Heart right ventricle (tissue), 16 donors: ENCODE data around the gene NMT2. TPM values are rescaled to one million over a fixed set of nuclear protein-coding genes. Genes with fewer than 3 reads are reported as not detected.

Experiments used
- ATAC-seq, 8 donors: fragments of 200-7000 bp; cut with Tn5 transposase; one replicate each; pipeline ENCODE4 v1.9.1; 2020; ENCODE audit warnings: mild to moderate bottlenecking in 8 of 8, moderate library complexity in 8 of 8, moderate number of reproducible peaks in 1 of 8
- DNase-seq, 2 donors: peaks; one replicate each; pipeline ENCODE4 v3.0.0-alpha.2; 2020
- H3K27ac ChIP-seq, 10 donors: fragments of 200-600 bp; sonication (generic) in 2 of 10; one replicate each; pipeline versions ENCODE4 v1.5.0 to v1.8.0; 2020 to 2022; ENCODE audit warnings: mild to moderate bottlenecking in 3 of 10
- H3K27me3 ChIP-seq, 7 donors: fragments of 200-600 bp; one replicate each; pipeline ENCODE4 v1.8.0; 2021 to 2022; ENCODE audit warnings: mild to moderate bottlenecking in 2 of 7
- H3K36me3 ChIP-seq, 9 donors: fragments of 200-600 bp; sonication (generic) in 1 of 9; one replicate each; pipeline versions ENCODE4 v1.5.0 to v1.8.0; 2020 to 2022; ENCODE audit warnings: mild to moderate bottlenecking in 2 of 9
- H3K4me1 ChIP-seq, 9 donors: fragments of 200-600 bp; sonication (generic) in 1 of 9; one replicate each; pipeline versions ENCODE4 v1.5.0 to v1.8.0; 2020 to 2022; ENCODE audit warnings: mild to moderate bottlenecking in 4 of 9
- H3K4me3 ChIP-seq, 10 donors: fragments of 200-600 bp; sonication (generic) in 2 of 10; one replicate each; pipeline versions ENCODE4 v1.5.0 to v1.8.0; 2020 to 2022; ENCODE audit warnings: mild to moderate bottlenecking in 7 of 10, moderate library complexity in 2 of 10
- H3K9me3 ChIP-seq, 11 donors: fragments of 200-600 bp in 10 of 11; sonication (generic) in 2 of 11; one replicate each; pipeline versions ENCODE4 v1.5.0 to v1.8.0; 2013 to 2022; ENCODE audit warnings: mild to moderate bottlenecking in 2 of 11, control low read depth in 1 of 11, moderate library complexity in 1 of 11
- CTCF ChIP-seq, 9 donors: fragments of 200-600 bp; sonication (generic) in 2 of 9; IDR thresholded peaks; one replicate each; pipeline versions ENCODE4 v1.5.0 to v1.8.0; 2021 to 2022; ENCODE audit warnings: antibody characterized with exemption in 9 of 9, mild to moderate bottlenecking in 5 of 9, moderate library complexity in 1 of 9
- WGBS, 2 donors: extraction: QIAGEN DNeasy Blood & Tissue Kit; methylation state at CpG; one replicate each; pipeline ENCODE4 v1.1.7; 2013; ENCODE audit warnings: inconsistent platforms in 1 of 2; 5-methylcytosine and 5-hydroxymethylcytosine counted together
- intact Hi-C, 10 donors: fragments of 100-400 bp; cut with DNase I; formaldehyde crosslinking; loops; one replicate each; pipeline versions ENCODE4 v1.11.1 to v1.14.2; 2022
- polyA plus RNA-seq, 2 donors: library from polyadenylated mRNA; stranded (reverse); fragments of 200-250 nt; gene quantifications; one replicate each; pipeline ENCODE4 v1.2.3, GENCODE V29; 2013
- total RNA-seq, 10 donors: library from RNA; stranded (reverse); fragmentation: NEBNext Ultra II Directional in 3 of 10; extraction: Animal tissue kit (Norgen Biotek cat#: 25700) in 3 of 10; gene quantifications; one replicate each; pipeline versions ENCODE4 v1.2.1 to v1.2.4, GENCODE V29; 2021 to 2023
- donor health status: Arrhythmogenic right ventricular cardiomyopathy.
- donor health status: ischemic (EF 13 %, LVEDD 7.1; RV severe dilation, severe dysfunction).
- donor health status: healthy with polysubstance abuse.
- donor health status: DM: no; HTN: yes; CAD: no.
- donor health status: DM: no; HTN: no; CAD: no.
- donor health status: ischemic (EF 25% LVEDD 6.9; RV normal size, moderate dysfunction).
- donor health status: ischemic (EF 25% LVEDD 5.7; RV mildly dilated, moderate dysfunction).
- donor health status: healthy.
- donor health status: DM: yes; HTN: yes; CAD: no.
- donor health status: Ischemic cardiomyopathy.
- donor health status: ischemic (EF 35%, LVEDD 5.7; RV mildly dilated, moderate dysfunction).
- donor health status: nonischemic (EF 11% LVEDD 7.7; RV severe dilation, severe dysfunction).
- donor health status: DM: yes; HTN: yes; CAD: no.
- donor health status: PGD.
- donor health status: ischemic (EF 29% LVEDD 5.4; RV normal size, mild dysfunction).
- donor health status: nonischemic (EF 23%, LVEDD 6.1; RV moderate dilation, normal function).

Gene NMT2
- total and polyA plus RNA-seq, 12 donors: 6.1 to 14.5 (median 11.6) TPM

DNA sequence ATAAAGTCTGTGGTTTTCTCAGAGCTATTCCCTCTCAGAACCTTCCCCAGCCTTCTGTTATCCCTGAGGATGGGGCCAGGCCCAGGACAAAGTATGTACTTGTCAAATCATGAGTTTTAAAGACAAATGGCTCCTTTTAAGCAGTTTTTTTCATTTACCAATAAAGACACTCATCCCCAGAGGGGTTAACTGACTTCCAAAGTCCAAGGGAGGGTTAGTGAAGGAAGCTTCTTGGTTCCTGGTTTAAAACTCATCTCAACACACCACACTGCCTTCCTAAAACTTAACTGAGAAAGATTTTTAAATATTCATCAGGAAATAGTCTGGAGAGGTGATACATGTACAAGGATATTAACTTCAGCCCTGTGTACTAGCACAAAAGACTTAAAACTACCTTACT, 15.9 kb downstream of the NMT2 start:
- H3K27me3 ChIP-seq: no peaks in the 10 kb centered on the region
- H3K4me3 ChIP-seq: no peak overlapping the region
- no peak for TF ChIP-seq CTCF (IDR thresholded peaks at IDR 0.05)
- no peak for DNase-seq
- H3K9me3 ChIP-seq: no peaks in the 10 kb centered on the region
- no peak for ATAC-seq
- intact Hi-C loops: no loop called here
- peaks cover 0 to 5% (median 0%) of the 10 kb centered on the region in 9 donors for H3K36me3 ChIP-seq
- H3K4me1 ChIP-seq: peaks cover 0 to 14% (median 0%) of the 10 kb centered on the region in 9 donors
- H3K27ac ChIP-seq: peak overlapping the region in 1 of 10 donors; percentile 29

- H3K9me3 ChIP-seq: no peaks in the 10 kb centered on the region
- no peaks in the 10 kb centered on the region for H3K36me3 ChIP-seq
- DNase-seq (no peak), ATAC-seq (no peak)
- H3K27me3 ChIP-seq: no peaks in the 10 kb centered on the region
- intact Hi-C loops: no loop called here
- no peak overlapping the region for H3K27ac ChIP-seq
- WGBS, 2 donors: 98% methylated on average over 7 of the region's 7 CpGs
- TF ChIP-seq CTCF (IDR thresholded peaks at IDR 0.05): no peak
- H3K4me3 ChIP-seq: no peak overlapping the region
- H3K4me1 ChIP-seq: peaks cover 0 to 14% (median 0%) of the 10 kb centered on the region in 9 donors
Measured at GRCh38 chr10:15150563-15150962, 17.9 kb downstream of the NMT2 start.

GRCh38 chr10:15149042-15149771, 19.3 kb downstream of the NMT2 start:
- ATAC-seq: no peak
- H3K4me1 ChIP-seq: peaks cover 0 to 14% (median 0%) of the 10 kb centered on the region in 9 donors
- 84 to 94% methylated on average over 10 of the region's 10 CpGs for WGBS, 2 donors
- TF ChIP-seq CTCF (IDR thresholded peaks at IDR 0.05): no peak
- intact Hi-C loops: no loop called here
- no peaks in the 10 kb centered on the region for H3K9me3 ChIP-seq
- no peak overlapping the region for H3K27ac ChIP-seq
- no peak overlapping the region for H3K4me3 ChIP-seq
- no peaks in the 10 kb centered on the region for H3K27me3 ChIP-seq
- H3K36me3 ChIP-seq: no peaks in the 10 kb centered on the region
- no peak for DNase-seq

DNA sequence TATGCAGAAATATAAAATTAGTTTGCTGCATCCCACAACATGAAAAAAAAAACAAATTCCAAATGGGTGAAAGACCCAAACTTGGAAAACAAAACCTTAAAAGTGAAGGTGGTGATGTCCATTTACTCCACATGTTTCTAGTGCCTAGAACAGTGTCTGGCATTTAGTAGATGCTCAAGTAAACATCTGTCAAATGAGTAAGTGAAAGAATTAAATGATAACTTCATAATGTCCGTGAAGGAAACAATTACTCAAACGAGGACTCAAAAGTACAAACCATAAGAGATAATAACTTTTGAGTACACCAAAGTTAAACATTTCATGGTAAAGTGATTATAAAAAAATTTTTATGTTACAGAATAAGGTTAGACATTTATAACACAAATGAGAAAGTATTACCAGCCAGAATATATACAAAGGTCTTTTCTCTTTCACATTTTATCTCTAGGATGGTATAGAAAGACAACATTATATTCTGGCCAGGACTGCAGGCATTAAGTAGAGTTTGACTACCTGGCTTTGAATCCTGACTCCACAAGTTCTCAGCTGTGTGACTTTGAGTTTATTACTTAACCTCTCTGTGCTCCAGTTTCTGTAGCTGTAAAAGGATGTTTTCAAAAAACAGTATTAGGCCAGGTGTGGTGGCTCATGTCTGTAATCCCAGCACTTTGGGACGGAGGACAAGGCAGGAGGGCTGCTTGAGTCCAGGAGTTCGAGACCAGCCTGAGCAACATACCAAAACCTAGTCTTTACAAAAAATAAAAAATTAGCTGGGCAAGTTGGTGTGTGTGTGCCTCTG, 20.7 kb downstream of the NMT2 start:
- 87 to 93% methylated on average over 4 of the region's 4 CpGs for WGBS, 2 donors
- no peaks in the 10 kb centered on the region for H3K27me3 ChIP-seq
- no peak overlapping the region for H3K27ac ChIP-seq
- DNase-seq (no peak), ATAC-seq (no peak)
- TF ChIP-seq CTCF (IDR thresholded peaks at IDR 0.05): no peak
- peaks cover 0 to 13% (median 0%) of the 10 kb centered on the region in 9 donors for H3K4me1 ChIP-seq
- intact Hi-C loops: no loop called here
- no peaks in the 10 kb centered on the region for H3K9me3 ChIP-seq
- H3K4me3 ChIP-seq: no peak overlapping the region
- no peaks in the 10 kb centered on the region for H3K36me3 ChIP-seq
